Activated naive CD4-positive, alpha-beta T cell treated with anti-CD3 and anti-CD28 coated beads for 36 hours (primary cell): ENCODE measurements around the gene ADCY10. TPM values are rescaled to one million over a fixed set of nuclear protein-coding genes. Genes with fewer than 3 reads are reported as not detected.

Experiments
- CTCF ChIA-PET: fragments of 350-600 bp; sonication (Branson Sonifier 250); formaldehyde crosslinking; loops from one replicate; lab custom pipeline; 2021; ENCODE audit warnings: antibody characterized with exemption; lab: Charles Lee
- DNase-seq: peaks from one replicate; pipeline ENCODE4 v3.0.0-alpha.2; 2020
- H3K27ac Mint-ChIP-seq: one replicate; pipeline ENCODE4 v1.8.0; 2021; ENCODE audit warnings: mild to moderate bottlenecking, mixed read lengths
- H3K27me3 Mint-ChIP-seq: one replicate; pipeline ENCODE4 v1.8.0; 2021; ENCODE audit warnings: low read depth, mixed read lengths
- H3K36me3 Mint-ChIP-seq: one replicate; pipeline ENCODE4 v1.8.0; 2021; ENCODE audit warnings: low read depth, mixed read lengths
- H3K4me1 Mint-ChIP-seq: one replicate; pipeline ENCODE4 v1.8.0; 2021; ENCODE audit warnings: low read depth, mixed read lengths
- H3K4me3 Mint-ChIP-seq: one replicate; pipeline ENCODE4 v1.8.0; 2021; ENCODE audit warnings: mild to moderate bottlenecking, moderate library complexity, mixed read lengths
- H3K9me3 Mint-ChIP-seq: one replicate; pipeline ENCODE4 v1.8.0; 2021; ENCODE audit warnings: mixed read lengths
- intact Hi-C: fragments of 100-400 bp; cut with micrococcal nuclease; formaldehyde crosslinking; loops from one replicate; pipeline ENCODE4 v1.15.1; 2023
- total RNA-seq, 2 experiments: library from RNA; stranded (reverse); gene quantifications; one replicate each; pipeline ENCODE4 v1.2.3, GENCODE V29; 2021

Gene ADCY10
- total RNA-seq, 2 experiments from 2014 or later, result 0.24 TPM; not detected in 1

GRCh38 chr1:167763525-167764220 is 150.3 kb downstream of the ADCY10 start:
- peaks cover 16% of the 10 kb centered on the region for H3K36me3 Mint-ChIP-seq
- H3K27me3 Mint-ChIP-seq, result no peaks in the 10 kb centered on the region
- intact Hi-C loops, result loop anchor here (2.0 kb wide), 1 partner anchor 133 kb away; the partner anchor contains the start of gene RCSD1
- H3K4me1 Mint-ChIP-seq, result peaks cover 20% of the 10 kb centered on the region
- no peaks in the 10 kb centered on the region for H3K9me3 Mint-ChIP-seq
- no peak for DNase-seq
- CTCF ChIA-PET, result interaction anchor here (2.3 to 2.8 kb wide), 2 partner anchors 11 to 319 kb away, joined by 5 to 10 read pairs; no protein-coding TSS in a partner anchor
- no peak overlapping the region for H3K4me3 Mint-ChIP-seq
- H3K27ac Mint-ChIP-seq, result no peak overlapping the region

- Mint-ChIP-seq H3K4me1 (peaks cover 25% of the 10 kb centered on the region), H3K36me3 (peaks cover 7% of the 10 kb centered on the region), H3K9me3 (no peaks in the 10 kb centered on the region), H3K27ac (peak overlapping the region; percentile 76), H3K4me3 (peak overlapping the region; percentile 3), H3K27me3 (no peaks in the 10 kb centered on the region)
- CTCF ChIA-PET, result interaction anchor here (0.6 to 2.8 kb wide), 8 partner anchors 9 to 320 kb away, joined by 3 to 10 read pairs (median 4); partner anchors contain the start of gene MPZL1
- intact Hi-C loops, result loop anchor here (1.0 to 2.0 kb wide), 5 partner anchors 15 to 131 kb away; partner anchors contain the start of genes MPZL1 and RCSD1
- peak; percentile 65 for DNase-seq
Observed at GRCh38 chr1:167762061-167762746, 151.7 kb downstream of the ADCY10 start.

GRCh38 chr1:167761400-167761799 is 152.5 kb downstream of the ADCY10 start:
- CTCF ChIA-PET, result interaction anchor here (0.6 to 2.8 kb wide), 8 partner anchors 9 to 422 kb away, joined by 3 to 10 read pairs (median 5); partner anchors contain the start of gene MPZL1
- Mint-ChIP-seq H3K27ac (peak overlapping the region; percentile 51), H3K36me3 (peaks cover 3% of the 10 kb centered on the region), H3K27me3 (no peaks in the 10 kb centered on the region), H3K4me3 (no peak overlapping the region), H3K4me1 (peaks cover 31% of the 10 kb centered on the region), H3K9me3 (no peaks in the 10 kb centered on the region)
- DNase-seq, result no peak
- intact Hi-C loops, result no loop called here

Other genes starting within 250 kb of the ADCY10 start
- 10 to 100 TPM; 24.2 to 28.1 TPM for gene MPZL1, start 192.2 kb downstream of the ADCY10 start, total RNA-seq
- 10 to 100 TPM; 15.4 to 15.9 TPM for gene DCAF6, start 22.5 kb upstream of the ADCY10 start, total RNA-seq
- gene MPC2, start 22.9 kb upstream of the ADCY10 start, total RNA-seq, result 10 to 100 TPM; 69.7 to 70.2 TPM
- under 1 TPM; 0.12 to 0.29 TPM for gene GPR161, start 222.8 kb upstream of the ADCY10 start, total RNA-seq